ENCODE results near the gene HNRNPM.
A peak's percentile ranks its signal among the peaks of the same experiment; 100 is the strongest.

DNA sequence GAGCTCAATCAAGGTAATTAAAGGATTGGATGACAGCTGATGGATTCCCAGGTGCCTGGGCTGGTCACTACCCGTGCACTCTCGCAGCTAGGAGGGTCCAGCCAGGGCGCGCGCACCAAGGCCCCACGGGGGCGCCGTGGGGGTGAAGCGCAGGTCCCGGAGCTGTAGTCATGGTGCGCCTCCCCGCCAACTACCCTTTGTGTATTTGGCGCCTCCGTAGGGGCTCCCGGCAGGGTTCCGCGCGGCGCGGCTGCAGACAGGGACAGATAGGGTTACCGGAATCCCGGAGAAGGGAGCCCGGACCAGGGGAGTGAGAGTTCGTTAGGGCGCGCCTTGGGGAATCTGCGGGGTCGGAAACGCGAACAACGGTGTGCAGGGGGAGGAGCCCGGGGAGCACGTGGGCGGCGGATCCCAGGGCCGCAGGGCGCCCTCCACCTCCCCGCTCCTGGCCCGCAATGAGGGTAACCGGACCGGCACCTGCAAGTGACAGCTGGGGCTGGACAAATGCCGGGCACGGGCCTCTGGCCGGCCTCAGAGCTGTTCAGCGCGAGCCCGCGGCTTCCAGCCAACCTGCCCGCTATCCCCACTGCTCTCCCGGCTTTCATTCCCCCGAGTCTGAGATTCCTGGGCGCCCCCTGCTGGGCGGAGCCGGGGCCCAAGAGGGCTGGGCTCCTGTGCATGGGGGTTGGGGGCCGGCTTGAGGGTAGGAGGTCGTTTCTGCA, 61.1 kb downstream of the HNRNPM start:
- TF ChIP-seq, protein P1, sequence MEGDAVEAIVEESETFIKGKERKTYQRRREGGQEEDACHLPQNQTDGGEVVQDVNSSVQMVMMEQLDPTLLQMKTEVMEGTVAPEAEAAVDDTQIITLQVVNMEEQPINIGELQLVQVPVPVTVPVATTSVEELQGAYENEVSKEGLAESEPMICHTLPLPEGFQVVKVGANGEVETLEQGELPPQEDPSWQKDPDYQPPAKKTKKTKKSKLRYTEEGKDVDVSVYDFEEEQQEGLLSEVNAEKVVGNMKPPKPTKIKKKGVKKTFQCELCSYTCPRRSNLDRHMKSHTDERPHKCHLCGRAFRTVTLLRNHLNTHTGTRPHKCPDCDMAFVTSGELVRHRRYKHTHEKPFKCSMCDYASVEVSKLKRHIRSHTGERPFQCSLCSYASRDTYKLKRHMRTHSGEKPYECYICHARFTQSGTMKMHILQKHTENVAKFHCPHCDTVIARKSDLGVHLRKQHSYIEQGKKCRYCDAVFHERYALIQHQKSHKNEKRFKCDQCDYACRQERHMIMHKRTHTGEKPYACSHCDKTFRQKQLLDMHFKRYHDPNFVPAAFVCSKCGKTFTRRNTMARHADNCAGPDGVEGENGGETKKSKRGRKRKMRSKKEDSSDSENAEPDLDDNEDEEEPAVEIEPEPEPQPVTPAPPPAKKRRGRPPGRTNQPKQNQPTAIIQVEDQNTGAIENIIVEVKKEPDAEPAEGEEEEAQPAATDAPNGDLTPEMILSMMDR (IDR thresholded peaks at IDR 0.05): peak in 1 of 3 donors; percentile 42
- no peak for TF ChIP-seq POLR2A (IDR thresholded peaks at IDR 0.05)
